Stimulated activated CD4-positive, alpha-beta T cell treated with anti-CD3 and anti-CD28 coated beads, Interleukin-2, amount 100 ng/mL, for 24 hours (primary cell): Measurements from ENCODE around the gene ACSL4.
"Not testable (repeated sequence)": the region's sequence is repeated elsewhere in the genome, so short reads cannot be mapped to it uniquely, and the experiment has no call there.

Experiments
- DNase-seq, 2 donors: peaks; one replicate each; pipeline ENCODE4 v3.0.0-alpha.2; 2020

Gene ACSL4

GRCh38 chrX:109660435-109661143, 72.5 kb downstream of the ACSL4 start:
- no peak for DNase-seq

GRCh38 chrX:109658391-109658790, 74.7 kb downstream of the ACSL4 start:
- no peak for DNase-seq

GRCh38 chrX:109657364-109657763, 75.7 kb downstream of the ACSL4 start:
- DNase-seq: not testable (repeated sequence)

GRCh38 chrX:109656774-109657173, 76.3 kb downstream of the ACSL4 start:
- no peak for DNase-seq

GRCh38 chrX:109655502-109656201, 77.4 kb downstream of the ACSL4 start:
- no peak for DNase-seq

- DNase-seq: no peak
Observed at GRCh38 chrX:109654516-109655109, 78.4 kb downstream of the ACSL4 start.

GRCh38 chrX:109644671-109645070, 88.4 kb downstream of the ACSL4 start:
- not testable (repeated sequence) for DNase-seq

GRCh38 chrX:109643687-109644086, 89.4 kb downstream of the ACSL4 start:
- no peak for DNase-seq

GRCh38 chrX:109638158-109638557, 94.9 kb downstream of the ACSL4 start:
- no peak for DNase-seq

- not testable (repeated sequence) for DNase-seq
Observed at GRCh38 chrX:109637477-109637876, 95.6 kb downstream of the ACSL4 start.

- DNase-seq: no peak
Observed at GRCh38 chrX:109635146-109635545, 97.9 kb downstream of the ACSL4 start.

GRCh38 chrX:109632906-109633504, 100.1 kb downstream of the ACSL4 start:
- DNase-seq: no peak

GRCh38 chrX:109629310-109629709, 103.7 kb downstream of the ACSL4 start:
- no peak for DNase-seq

GRCh38 chrX:109626637-109627036, 106.4 kb downstream of the ACSL4 start:
- DNase-seq: no peak

- no peak for DNase-seq
Observed at GRCh38 chrX:109624641-109625616, 108.1 kb downstream of the ACSL4 start, which contains the start of gene KCNE5. TSS of gene KCNE5 (minus strand) at chrX:109625172. CDS start at chrX:109625020, 152 bp downstream.

GRCh38 chrX:109623997-109624396, 109.1 kb downstream of the ACSL4 start:
- DNase-seq: no peak

GRCh38 chrX:109622270-109622669, 110.8 kb downstream of the ACSL4 start:
- DNase-seq: no peak

- no peak for DNase-seq
Observed at GRCh38 chrX:109619771-109620170, 113.3 kb downstream of the ACSL4 start.

- DNase-seq: no peak
Observed at GRCh38 chrX:109614951-109615350, 118.1 kb downstream of the ACSL4 start.

GRCh38 chrX:109601486-109601885, 131.6 kb downstream of the ACSL4 start:
- DNase-seq: no peak

- no peak for DNase-seq
Observed at GRCh38 chrX:109600237-109600651, 132.8 kb downstream of the ACSL4 start.

- DNase-seq: no peak
Observed at GRCh38 chrX:109596015-109596414, 137.0 kb downstream of the ACSL4 start.
